CD8-positive, alpha-beta memory T cell (primary cell): ENCODE measurements around the gene TMEM147. TPM values are rescaled to one million over a fixed set of nuclear protein-coding genes. Genes with fewer than 3 reads are reported as not detected.

Experiments
- CTCF ChIA-PET: fragments of 350-600 bp; sonication (Branson Sonifier 250); formaldehyde crosslinking; loops from one replicate; lab custom pipeline; 2021; ENCODE audit warnings: antibody characterized with exemption; lab: Charles Lee
- POLR2A ChIA-PET: fragments of 350-600 bp; sonication (Branson Sonifier 250); formaldehyde crosslinking; loops from one replicate; lab custom pipeline; 2021; ENCODE audit warnings: antibody characterized with exemption; lab: Charles Lee
- DNase-seq, 5 donors: peaks; one replicate each; pipeline versions ENCODE4 v3.0.0 to v3.0.0-alpha.2; 2020 to 2022; ENCODE audit warnings: mixed read lengths in 1 of 5
- H3K27ac ChIP-seq: one replicate; pipeline ENCODE4 v1.7.0; 2013; ENCODE audit warnings: low read depth, mild to moderate bottlenecking, low read length, moderate library complexity
- H3K27me3 ChIP-seq: 2 replicates; pipeline ENCODE4 v1.7.0; 2013; ENCODE audit warnings: low read length, mild to moderate bottlenecking; ENCODE audit not compliant: insufficient read depth, poor library complexity, severe bottlenecking
- H3K36me3 ChIP-seq: 2 replicates; pipeline ENCODE4 v1.7.0; 2013; ENCODE audit warnings: mild to moderate bottlenecking, low read length, moderate library complexity; ENCODE audit not compliant: insufficient read depth
- H3K4me1 ChIP-seq: 2 replicates; pipeline ENCODE4 v1.7.0; 2013; ENCODE audit warnings: mild to moderate bottlenecking, low read length, moderate library complexity; ENCODE audit not compliant: insufficient read depth
- H3K4me3 ChIP-seq: 2 replicates; pipeline ENCODE4 v1.7.0; 2013; ENCODE audit warnings: mild to moderate bottlenecking, low read length
- H3K9me3 ChIP-seq: 2 replicates; pipeline ENCODE4 v1.7.0; 2013; ENCODE audit warnings: mild to moderate bottlenecking, low read length
- H3K27ac Mint-ChIP-seq, 8 donors: one replicate each; pipeline ENCODE4 v1.8.0; 2020 to 2021; ENCODE audit warnings: mixed read lengths in 8 of 8, mild to moderate bottlenecking in 6 of 8, inconsistent platforms in 3 of 8, moderate library complexity in 3 of 8
- H3K27me3 Mint-ChIP-seq, 2 donors: one replicate each; pipeline ENCODE4 v1.8.0; 2020 to 2021; ENCODE audit warnings: mixed read lengths in 2 of 2, mild to moderate bottlenecking in 1 of 2, moderate library complexity in 1 of 2
- H3K36me3 Mint-ChIP-seq, 3 donors: one replicate each; pipeline ENCODE4 v1.8.0; 2020 to 2021; ENCODE audit warnings: mixed read lengths in 3 of 3, inconsistent platforms in 1 of 3, mild to moderate bottlenecking in 1 of 3
- H3K4me1 Mint-ChIP-seq, 3 donors: one replicate each; pipeline ENCODE4 v1.8.0; 2020 to 2021; ENCODE audit warnings: mixed read lengths in 3 of 3, inconsistent platforms in 1 of 3, mild to moderate bottlenecking in 1 of 3
- H3K4me3 Mint-ChIP-seq, 7 donors: one replicate each; pipeline ENCODE4 v1.8.0; 2020 to 2021; ENCODE audit warnings: mixed read lengths in 7 of 7, mild to moderate bottlenecking in 6 of 7, moderate library complexity in 4 of 7, inconsistent platforms in 2 of 7
- H3K9me3 Mint-ChIP-seq, 5 donors: one replicate each; pipeline ENCODE4 v1.8.0; 2020 to 2022; ENCODE audit warnings: mixed read lengths in 5 of 5, mild to moderate bottlenecking in 3 of 5, moderate library complexity in 2 of 5, inconsistent platforms in 1 of 5
- polyA plus RNA-seq: library from polyadenylated mRNA; unstranded; fragments of 300-500 nt; fragmentation: Illumina TruSeq; gene quantifications from one replicate; pipeline ENCODE4 v1.2.3, GENCODE V29; 2021
- total RNA-seq, 2 experiments: library from RNA; stranded (reverse); gene quantifications; one replicate each; pipeline ENCODE4 v1.2.3, GENCODE V29; 2021

The TMEM147 gene
- total and polyA plus RNA-seq, 3 experiments from 2014 or later, result 82.6 to 175 (median 91.4) TPM

DNA sequence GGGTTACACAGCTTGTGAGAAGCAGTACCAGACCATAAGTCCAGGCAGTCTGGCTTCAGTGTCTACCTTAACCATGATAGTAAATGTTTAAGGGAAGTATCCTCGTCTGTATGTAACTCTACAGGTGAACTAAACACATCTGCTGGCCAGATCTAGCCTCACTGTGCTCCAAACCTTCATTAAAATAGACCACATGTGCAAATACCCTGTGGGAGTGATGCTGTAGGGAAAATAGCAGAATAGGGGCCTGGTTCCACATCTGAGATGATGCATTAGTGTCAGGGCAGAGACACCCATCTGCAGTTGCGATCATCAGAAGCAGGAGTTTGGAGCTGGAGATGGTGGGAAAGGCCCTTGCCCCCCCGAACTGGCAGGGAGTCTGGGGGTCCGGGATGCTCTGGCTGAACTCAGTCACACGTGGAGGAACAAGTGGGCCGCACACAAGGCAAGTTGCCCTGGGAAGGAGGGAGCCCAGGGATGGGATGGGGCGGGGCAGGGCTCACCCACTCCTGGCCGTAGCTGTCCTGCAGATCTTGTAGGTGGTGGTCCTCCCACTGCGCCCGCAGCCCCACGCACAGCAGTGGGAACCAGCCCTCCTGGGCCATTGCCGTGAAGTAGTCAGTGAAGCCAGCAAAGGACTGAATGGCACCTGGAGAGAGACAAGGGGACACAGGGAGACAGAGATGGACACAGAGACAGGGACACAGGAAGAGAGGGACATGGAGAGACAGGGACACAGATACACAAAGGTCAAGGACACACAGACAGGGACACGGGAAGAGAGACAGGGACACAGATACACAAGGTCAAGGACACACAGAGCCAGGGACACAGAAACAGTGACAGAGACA, 7.3 kb downstream of the TMEM147 start:
- Mint-ChIP-seq H3K4me3 (no peak overlapping the region), H3K9me3 (no peaks in the 10 kb centered on the region), H3K27ac (peak overlapping the region in 1 of 8 donors; percentile 12)

GRCh38 chr19:35553385-35554000, 8.1 kb downstream of the TMEM147 start:
- peaks cover 3 to 13% (median 4%) of the 10 kb centered on the region in 3 donors for H3K36me3 Mint-ChIP-seq
- no peak overlapping the region for H3K4me3 ChIP-seq
- peaks cover under 1% of the 10 kb centered on the region for H3K27me3 ChIP-seq
- peak overlapping the region in 1 of 7 donors; percentile 73 for H3K4me3 Mint-ChIP-seq
- ChIA-PET CTCF (no interaction called here), POLR2A (no interaction called here)
- H3K36me3 ChIP-seq, result no peaks in the 10 kb centered on the region
- peaks cover 7% of the 10 kb centered on the region for H3K4me1 ChIP-seq
- H3K27ac Mint-ChIP-seq, result no peak overlapping the region
- peaks cover 9 to 19% (median 11%) of the 10 kb centered on the region in 3 donors for H3K4me1 Mint-ChIP-seq
- no peaks in the 10 kb centered on the region for H3K9me3 Mint-ChIP-seq
- DNase-seq, result no peak
- no peaks in the 10 kb centered on the region for H3K9me3 ChIP-seq
- H3K27ac ChIP-seq, result no peak overlapping the region
- H3K27me3 Mint-ChIP-seq, result peaks cover 5 to 18% of the 10 kb centered on the region in 2 donors

More for the DNA sequence above, 7.3 kb downstream of the TMEM147 start:
- H3K4me1 ChIP-seq, result no peaks in the 10 kb centered on the region
- no peak overlapping the region for H3K27ac ChIP-seq
- H3K4me3 ChIP-seq, result no peak overlapping the region
- no peak for DNase-seq
- ChIA-PET POLR2A (no interaction called here), CTCF (interaction anchor here (1.3 kb wide), 1 partner anchor 43 kb away, joined by 4 read pairs; no protein-coding TSS in a partner anchor)
- Mint-ChIP-seq H3K4me1 (peaks cover 7 to 19% (median 10%) of the 10 kb centered on the region in 3 donors), H3K27me3 (peaks cover 3 to 15% of the 10 kb centered on the region in 2 donors), H3K36me3 (peaks cover 3 to 16% (median 4%) of the 10 kb centered on the region in 3 donors)
- H3K9me3 ChIP-seq, result no peaks in the 10 kb centered on the region
- H3K27me3 ChIP-seq, result no peaks in the 10 kb centered on the region
- H3K36me3 ChIP-seq, result no peaks in the 10 kb centered on the region

GRCh38 chr19:35554076-35554475, 8.7 kb downstream of the TMEM147 start:
- H3K36me3 Mint-ChIP-seq, result peaks cover 1 to 10% (median 3%) of the 10 kb centered on the region in 3 donors
- H3K4me3 ChIP-seq, result no peak overlapping the region
- no peaks in the 10 kb centered on the region for H3K9me3 Mint-ChIP-seq
- no peak overlapping the region for H3K27ac ChIP-seq
- peaks cover 9 to 18% (median 9%) of the 10 kb centered on the region in 3 donors for H3K4me1 Mint-ChIP-seq
- DNase-seq, result no peak
- no peaks in the 10 kb centered on the region for H3K36me3 ChIP-seq
- H3K4me3 Mint-ChIP-seq, result peak overlapping the region in 1 of 7 donors; percentile 73
- POLR2A ChIA-PET, result no interaction called here
- no peak overlapping the region for H3K27ac Mint-ChIP-seq
- peaks cover 8% of the 10 kb centered on the region for H3K4me1 ChIP-seq
- no peaks in the 10 kb centered on the region for H3K9me3 ChIP-seq
- CTCF ChIA-PET, result no interaction called here
- peaks cover 6% of the 10 kb centered on the region for H3K27me3 ChIP-seq
- peaks cover 8 to 22% of the 10 kb centered on the region in 2 donors for H3K27me3 Mint-ChIP-seq

- Mint-ChIP-seq H3K36me3 (peaks cover 0 to 6% (median 3%) of the 10 kb centered on the region in 3 donors), H3K4me3 (no peak overlapping the region), H3K4me1 (peaks cover 7 to 15% (median 9%) of the 10 kb centered on the region in 3 donors), H3K9me3 (no peaks in the 10 kb centered on the region), H3K27me3 (peaks cover 13 to 34% of the 10 kb centered on the region in 2 donors), H3K27ac (peak overlapping the region in 1 of 8 donors; percentile 19)
- Histone ChIP-seq H3K9me3 (no peaks in the 10 kb centered on the region), H3K27me3 (peaks cover 11% of the 10 kb centered on the region), H3K4me3 (no peak overlapping the region), H3K4me1 (peaks cover 8% of the 10 kb centered on the region), H3K36me3 (no peaks in the 10 kb centered on the region), H3K27ac (no peak overlapping the region)
- ChIA-PET CTCF (no interaction called here), POLR2A (no interaction called here)
- no peak for DNase-seq
Measured at GRCh38 chr19:35555301-35556005, 10.0 kb downstream of the TMEM147 start.

GRCh38 chr19:35556025-35556590, 10.7 kb downstream of the TMEM147 start:
- POLR2A ChIA-PET, result no interaction called here
- peak overlapping the region in 1 of 7 donors; percentile 52 for H3K4me3 Mint-ChIP-seq
- peaks cover 11% of the 10 kb centered on the region for H3K27me3 ChIP-seq
- H3K4me1 ChIP-seq, result peaks cover 8% of the 10 kb centered on the region
- CTCF ChIA-PET, result no interaction called here
- no peaks in the 10 kb centered on the region for H3K9me3 Mint-ChIP-seq
- no peaks in the 10 kb centered on the region for H3K9me3 ChIP-seq
- H3K27ac Mint-ChIP-seq, result peak overlapping the region in 1 of 8 donors; percentile 19
- no peak overlapping the region for H3K27ac ChIP-seq
- H3K4me3 ChIP-seq, result no peak overlapping the region
- peaks cover 0 to 3% (median 0%) of the 10 kb centered on the region in 3 donors for H3K36me3 Mint-ChIP-seq
- DNase-seq, result no peak
- no peaks in the 10 kb centered on the region for H3K36me3 ChIP-seq
- H3K27me3 Mint-ChIP-seq, result peaks cover 20 to 41% of the 10 kb centered on the region in 2 donors
- peaks cover 7 to 15% (median 9%) of the 10 kb centered on the region in 3 donors for H3K4me1 Mint-ChIP-seq

- POLR2A ChIA-PET, result no interaction called here
- H3K36me3 ChIP-seq, result no peaks in the 10 kb centered on the region
- no peaks in the 10 kb centered on the region for H3K9me3 ChIP-seq
- Mint-ChIP-seq H3K36me3 (peaks cover 0 to 3% (median 0%) of the 10 kb centered on the region in 3 donors), H3K9me3 (no peaks in the 10 kb centered on the region), H3K4me1 (peaks cover 7 to 15% (median 9%) of the 10 kb centered on the region in 3 donors), H3K4me3 (peak overlapping the region in 6 of 7 donors; percentile 35 to 86 (median 61)), H3K27ac (no peak overlapping the region), H3K27me3 (peaks cover 26 to 48% of the 10 kb centered on the region in 2 donors)
- no peak overlapping the region for H3K27ac ChIP-seq
- no peak overlapping the region for H3K4me3 ChIP-seq
- peaks cover 11% of the 10 kb centered on the region for H3K27me3 ChIP-seq
- H3K4me1 ChIP-seq, result peaks cover 8% of the 10 kb centered on the region
- DNase-seq, result no peak
- CTCF ChIA-PET, result interaction anchor here (1.4 kb wide), 1 partner anchor 9 kb away, joined by 6 read pairs; no protein-coding TSS in a partner anchor
Measured at GRCh38 chr19:35556846-35557538, 11.6 kb downstream of the TMEM147 start.
